H9 (cell line): ENCODE data around the gene CCIN. TPM values are rescaled to one million over a fixed set of nuclear protein-coding genes. Genes with fewer than 3 reads are reported as not detected.
A peak's percentile ranks its signal among the peaks of the same experiment; 100 is the strongest.

Source experiments
- DNase-seq: peaks from one replicate; pipeline ENCODE4 v3.0.0-alpha.2; 2017
- H2AFZ ChIP-seq: one replicate; pipeline ENCODE4 v1.6.1; 2013; ENCODE audit warnings: mild to moderate bottlenecking, low read length, control low read depth, moderate library complexity
- H2AK5ac ChIP-seq: 2 replicates; pipeline ENCODE4 v1.6.1; 2013; ENCODE audit warnings: low read length, control low read depth, mixed read lengths; ENCODE audit not compliant: insufficient read length
- H2BK120ac ChIP-seq: one replicate; pipeline ENCODE4 v1.6.1; 2013; ENCODE audit warnings: low read depth, mild to moderate bottlenecking, low read length, control low read depth, inconsistent platforms; ENCODE audit not compliant: poor library complexity, severe bottlenecking
- H2BK12ac ChIP-seq: 2 replicates; pipeline ENCODE4 v1.6.1; 2013; ENCODE audit warnings: low read length, control low read depth, mixed read lengths, low read depth; ENCODE audit not compliant: insufficient read length
- H2BK15ac ChIP-seq: 2 replicates; pipeline ENCODE4 v1.6.1; 2013; ENCODE audit warnings: low read depth, low read length, control low read depth
- H2BK20ac ChIP-seq: one replicate; pipeline ENCODE4 v1.6.1; 2013; ENCODE audit warnings: low read depth, mild to moderate bottlenecking, low read length, control low read depth, inconsistent platforms; ENCODE audit not compliant: poor library complexity, severe bottlenecking
- H2BK5ac ChIP-seq: 2 replicates; pipeline ENCODE4 v1.6.1; 2013; ENCODE audit warnings: low read length, control low read depth, mixed read lengths; ENCODE audit not compliant: insufficient read length
- H3K14ac ChIP-seq: 2 replicates; pipeline ENCODE4 v1.6.1; 2013; ENCODE audit warnings: low read length, control low read depth; ENCODE audit not compliant: insufficient read depth
- H3K18ac ChIP-seq: 2 replicates; pipeline ENCODE4 v1.6.1; 2013; ENCODE audit warnings: low read depth, mild to moderate bottlenecking, mixed read lengths, low read length, control low read depth; ENCODE audit not compliant: insufficient read length
- H3K23ac ChIP-seq: 2 replicates; pipeline ENCODE4 v1.6.1; 2013; ENCODE audit warnings: low read length, control low read depth, mixed read lengths, low read depth; ENCODE audit not compliant: insufficient read length
- H3K23me2 ChIP-seq: 2 replicates; pipeline ENCODE4 v1.6.1; 2013; ENCODE audit warnings: low read depth, mild to moderate bottlenecking, mixed read lengths, low read length, control low read depth; ENCODE audit not compliant: insufficient read length, poor library complexity, severe bottlenecking
- H3K27ac ChIP-seq: 2 replicates; pipeline ENCODE4 v1.5.1; 2013; ENCODE audit warnings: low read length, control low read depth, mixed read lengths, low read depth; ENCODE audit not compliant: insufficient read length
- H3K27me3 ChIP-seq: 2 replicates; pipeline ENCODE4 v1.6.1; 2013; ENCODE audit warnings: low read length, control low read depth, inconsistent platforms; ENCODE audit not compliant: insufficient read depth
- H3K4ac ChIP-seq: 2 replicates; pipeline ENCODE4 v1.6.1; 2013; ENCODE audit warnings: low read depth, mild to moderate bottlenecking, control low read depth, inconsistent platforms, low read length, moderate library complexity
- H3K4me1 ChIP-seq: 2 replicates; pipeline ENCODE4 v1.6.1; 2013; ENCODE audit warnings: low read length, control low read depth, inconsistent platforms; ENCODE audit not compliant: insufficient read depth
- H3K4me2 ChIP-seq: 2 replicates; pipeline ENCODE4 v1.6.1; 2013; ENCODE audit warnings: low read length, control low read depth, mixed read lengths; ENCODE audit not compliant: insufficient read length, insufficient read depth
- H3K56ac ChIP-seq: 2 replicates; pipeline ENCODE4 v1.6.1; 2013; ENCODE audit warnings: low read depth, mild to moderate bottlenecking, mixed read lengths, low read length, control low read depth; ENCODE audit not compliant: insufficient read length
- H3K79me1 ChIP-seq: 2 replicates; pipeline ENCODE4 v1.6.1; 2013; ENCODE audit warnings: low read depth, mild to moderate bottlenecking, moderate library complexity, low read length, control low read depth, inconsistent platforms; ENCODE audit not compliant: insufficient read depth, poor library complexity, severe bottlenecking
- H3K79me2 ChIP-seq: 2 replicates; pipeline ENCODE4 v1.6.1; 2013; ENCODE audit warnings: low read length, control low read depth, inconsistent platforms; ENCODE audit not compliant: insufficient read depth
- H3K9ac ChIP-seq: 2 replicates; pipeline ENCODE4 v1.6.1; 2013; ENCODE audit warnings: low read length, control low read depth, mixed read lengths; ENCODE audit not compliant: insufficient read length; ENCODE audit errors: extremely low read depth
- H3K9me3 ChIP-seq: one replicate; pipeline ENCODE4 v1.6.1; 2013; ENCODE audit warnings: low read depth, low read length, inconsistent platforms; ENCODE audit not compliant: control insufficient read depth
- H3T11ph ChIP-seq: one replicate; pipeline ENCODE4 v1.6.1; 2013; ENCODE audit warnings: mild to moderate bottlenecking, low read length, control low read depth, inconsistent platforms
- H4K20me1 ChIP-seq: one replicate; pipeline ENCODE4 v1.6.1; 2013; ENCODE audit not compliant: control insufficient read depth, insufficient read length, insufficient read depth
- H4K5ac ChIP-seq: 2 replicates; pipeline ENCODE4 v1.6.1; 2013; ENCODE audit warnings: low read depth, mild to moderate bottlenecking, mixed read lengths, low read length, control low read depth; ENCODE audit not compliant: insufficient read length
- H4K8ac ChIP-seq: replicated peaks from 2 replicates; pipeline ENCODE4 v1.6.1; 2013; ENCODE audit warnings: low read length, control low read depth, mixed read lengths, low read depth; ENCODE audit not compliant: insufficient read length
- H4K91ac ChIP-seq: 2 replicates; pipeline ENCODE4 v1.6.1; 2013; ENCODE audit warnings: low read depth, mild to moderate bottlenecking, moderate library complexity, mixed read lengths, low read length, control low read depth; ENCODE audit not compliant: insufficient read length
- H3K27ac Mint-ChIP-seq, 3 experiments: 2 replicates in 2 of 3; 3 replicates in 1 of 3; pipeline ENCODE4 v1.8.0; 2020 to 2021; ENCODE audit warnings: mixed read lengths in 3 of 3, mild to moderate bottlenecking in 1 of 3, moderate library complexity in 1 of 3
- H3K27me3 Mint-ChIP-seq: 2 replicates; pipeline ENCODE4 v1.8.0; 2021; ENCODE audit warnings: low read depth, mild to moderate bottlenecking, moderate library complexity, mixed read lengths
- H3K36me3 Mint-ChIP-seq, 3 experiments: 2 replicates in 2 of 3; 3 replicates in 1 of 3; pipeline ENCODE4 v1.8.0; 2020 to 2021; ENCODE audit warnings: low read depth in 3 of 3, mixed read lengths in 3 of 3; ENCODE audit not compliant: insufficient read depth in 1 of 3
- H3K4me1 Mint-ChIP-seq, 2 experiments: 2 replicates each; pipeline ENCODE4 v1.8.0; 2020; ENCODE audit warnings: mixed read lengths in 2 of 2
- H3K4me3 Mint-ChIP-seq, 2 experiments: 2 replicates in 1 of 2; 3 replicates in 1 of 2; pipeline ENCODE4 v1.8.0; 2020 to 2021; ENCODE audit warnings: mild to moderate bottlenecking in 2 of 2, mixed read lengths in 2 of 2, moderate library complexity in 1 of 2
- H3K9me3 Mint-ChIP-seq, 2 experiments: 2 replicates in 1 of 2; 3 replicates in 1 of 2; pipeline ENCODE4 v1.8.0; 2020; ENCODE audit warnings: mild to moderate bottlenecking in 2 of 2, mixed read lengths in 2 of 2, moderate library complexity in 1 of 2
- CTCF ChIP-seq: fragments of 200-600 bp; sonication (generic); conservative IDR thresholded peaks from 3 replicates; pipeline ENCODE4 v1.8.0; 2021; ENCODE audit warnings: antibody characterized with exemption, mild to moderate bottlenecking
- WGBS: extraction: QIAGEN DNeasy Blood & Tissue Kit; methylation state at CpG from one replicate; pipeline ENCODE4 v1.1.7; 2013; ENCODE audit warnings: missing lambda C conversion rate, low lambda C conversion rate, mixed read lengths; ENCODE audit not compliant: insufficient read length; ENCODE audit errors: extremely low coverage; 5-methylcytosine and 5-hydroxymethylcytosine counted together
- total RNA-seq: library from RNA; stranded (reverse); gene quantifications from 2 replicates; pipeline ENCODE4 v1.2.1, GENCODE V29; 2021

The CCIN gene
- total RNA-seq, 1 experiment from 2014 or later, result not detected

DNA sequence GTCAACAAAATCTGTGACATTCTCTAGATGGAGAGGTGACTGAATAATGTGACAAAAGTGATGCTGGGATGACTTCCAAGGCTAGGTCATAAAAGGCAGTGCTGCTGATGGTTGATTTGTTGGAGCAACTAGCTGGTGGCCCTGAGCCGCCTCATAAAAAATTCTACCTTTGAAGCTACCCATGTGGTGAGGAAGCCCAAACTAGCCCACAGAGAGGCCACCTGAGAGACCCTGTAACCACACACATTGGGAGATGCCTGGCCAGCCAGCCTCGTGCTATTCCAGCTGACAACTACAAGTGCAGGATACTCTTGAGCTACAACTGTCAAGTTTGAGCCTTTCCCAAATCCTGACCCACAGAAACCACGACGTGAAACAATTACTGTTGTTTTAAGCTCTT lies 44.2 kb downstream of the CCIN start:
- Histone ChIP-seq H4K5ac (no peak overlapping the region), H3K23me2 (no peaks in the 10 kb centered on the region), H4K20me1 (peaks cover 2% of the 10 kb centered on the region), H4K91ac (no peak overlapping the region), H3K4ac (no peak overlapping the region), H3K9me3 (no peaks in the 10 kb centered on the region), H2AFZ (no peak overlapping the region), H3T11ph (no peak overlapping the region), H3K79me2 (peaks cover 8% of the 10 kb centered on the region; the same call in 1 of the 2 replicates), H2BK20ac (no peak overlapping the region), H3K79me1 (no peaks in the 10 kb centered on the region), H3K14ac (no peak overlapping the region), H3K23ac (no peak overlapping the region), H3K27me3 (no peaks in the 10 kb centered on the region), H2AK5ac (no peak overlapping the region), H3K56ac (no peak overlapping the region), H2BK12ac (no peak overlapping the region), H3K4me1 (no peaks in the 10 kb centered on the region), H3K4me2 (no peak overlapping the region), H3K27ac (no peak overlapping the region), H3K9ac (no peak overlapping the region), H2BK120ac (no peak overlapping the region), H3K18ac (no peak overlapping the region), H4K8ac (no peak overlapping the region), H2BK15ac (no peak overlapping the region), H2BK5ac (no peak overlapping the region)
- no peak for DNase-seq
- Mint-ChIP-seq H3K27me3 (no peaks in the 10 kb centered on the region), H3K36me3 (peaks cover 35 to 77% (median 50%) of the 10 kb centered on the region in 3 experiments; a peak in 6 of 7 replicates), H3K27ac (peak overlapping the region in 1 of 3 experiments; percentile 85; a peak in 3 of 7 replicates), H3K4me3 (no peak overlapping the region), H3K4me1 (no peaks in the 10 kb centered on the region), H3K9me3 (no peaks in the 10 kb centered on the region)
- WGBS, result no CpG with 5 or more reads among the region's 4 CpGs
- TF ChIP-seq CTCF, result no peak
